SH-SY5Y (cell line): ENCODE results near the gene JAKMIP3.

Experiments
- GATA2 ChIP-seq: IDR thresholded peaks from 2 replicates; pipeline ENCODE4 v1.6.1; 2011; ENCODE audit warnings: mild to moderate bottlenecking, low read depth, low read length
- GATA3 ChIP-seq: IDR thresholded peaks from 2 replicates; pipeline ENCODE4 v1.6.1; 2011; ENCODE audit warnings: low read depth, mild to moderate bottlenecking, low read length, moderate library complexity

GRCh38 chr10:132069849-132070182 lies 4.1 kb downstream of the JAKMIP3 start:
- TF ChIP-seq GATA2 (no peak), GATA3 (no peak)
